ENCODE data around the gene CFAP65. TPM values are rescaled to one million over a fixed set of nuclear protein-coding genes. Genes with fewer than 3 reads are reported as not detected.

CFAP65 gene
- total and polyA plus RNA-seq, 9 of the 15 experiments (the other 6 are each of a cell fraction or from before 2014, with no cell fraction given): not detected

GRCh38 chr2:219035942-219036341 is 5.4 kb downstream of the CFAP65 start:
- Histone ChIP-seq H3K27me3 (ENCODE audit: control insufficient read depth in 2 of 2, insufficient read depth in 2 of 2, low read length in 2 of 2) (peaks cover 5 to 32% of the 10 kb centered on the region in 2 experiments; a peak in 4 of 5 replicates), H3K27ac (ENCODE audit: extremely low read depth, low read depth, low read length) (no peak overlapping the region), H3K9me1 (ENCODE audit: control insufficient read depth, insufficient read depth, low read length) (no peaks in the 10 kb centered on the region), H3K9ac (ENCODE audit: insufficient read depth in 1 of 2, low read depth in 2 of 2, low read length in 2 of 2) (no peak overlapping the region), H2AFZ (ENCODE audit: low read depth, low read length) (no peak overlapping the region), H3K9me3 (replicated peaks; ENCODE audit: control insufficient read depth, insufficient read depth, low read depth, low read length) (no peaks in the 10 kb centered on the region), H4K20me1 (replicated peaks; ENCODE audit: control insufficient read depth, insufficient read depth, low read length) (no peaks in the 10 kb centered on the region), H3K4me3 (no peak overlapping the region), H3K4me1 (replicated peaks in 1 of 2; ENCODE audit: control insufficient read depth in 2 of 2, insufficient read depth in 2 of 2, low read length in 2 of 2) (peaks cover 0 to 2% of the 10 kb centered on the region in 2 experiments; a peak in 1 of 5 replicates), H3K79me2 (ENCODE audit: control insufficient read depth, insufficient read depth, low read length) (no peaks in the 10 kb centered on the region), H3K36me3 (ENCODE audit: control insufficient read depth, insufficient read depth, low read length) (no peaks in the 10 kb centered on the region), H3K4me2 (ENCODE audit: insufficient read depth, low read length) (no peak overlapping the region)
- 0% methylated on average over 2 of the region's 2 CpGs for WGBS (ENCODE audit: insufficient coverage, low coverage, missing lambda C conversion rate)
- intact Hi-C loops (cut with micrococcal nuclease): no loop called here
- no TSS peak for BruUV-seq (replicated peaks)
- DNase-seq (ENCODE audit: extremely low read depth in 1 of 4, low spot score in 3 of 4) (no peak), FAIRE-seq (no peak), ATAC-seq (no peak)
- POLR2A ChIA-PET: interaction anchor here (0.9 kb wide), 2 partner anchors 10 to 32 kb away, joined by 3 read pairs; no protein-coding TSS in a partner anchor
- in situ Hi-C loops (cut with MboI): no loop called here
- CTCF ChIA-PET (ENCODE audit: low intra/inter-chr PET ratio): no interaction called here
- TF ChIP-seq CREB3 (tag; conservative IDR thresholded peaks at IDR 0.05; ENCODE audit: low read depth) (no peak), GATA2 (CRISPR knock-in tag; IDR thresholded peaks at IDR 0.05) (no peak), ZNF253 (CRISPR knock-in tag; conservative IDR thresholded peaks at IDR 0.05) (no peak), MECOM (CRISPR knock-in tag; IDR thresholded peaks at IDR 0.05) (no peak), PHF20 (IDR thresholded peaks at IDR 0.05; ENCODE audit: partially characterized antibody) (no peak), MAFG (tag; conservative IDR thresholded peaks at IDR 0.05) (no peak), ZNF133 (CRISPR knock-in tag; IDR thresholded peaks at IDR 0.05) (no peak), ZNF140 (CRISPR knock-in tag; IDR thresholded peaks at IDR 0.05) (no peak), ATF3 (IDR thresholded peaks at IDR 0.05) (no peak), ATF3 (CRISPR knock-in tag; conservative IDR thresholded peaks at IDR 0.05) (no peak), TCF7L2 (IDR thresholded peaks at IDR 0.05; ENCODE audit: low read depth, low read length) (no peak), NFIX (CRISPR knock-in tag; IDR thresholded peaks at IDR 0.05; ENCODE audit: low read depth) (no peak), ELK1 (CRISPR knock-in tag; IDR thresholded peaks at IDR 0.05) (no peak), MAFK (IDR thresholded peaks at IDR 0.05; ENCODE audit: low read length) (no peak), ZNF780A (CRISPR knock-in tag; IDR thresholded peaks at IDR 0.05) (no peak), POLR3G (IDR thresholded peaks at IDR 0.05; ENCODE audit: extremely low read depth, insufficient read length, insufficient replicate concordance) (no peak), THRAP3 (IDR thresholded peaks at IDR 0.05; ENCODE audit: borderline replicate concordance) (no peak), ZNF699 (CRISPR knock-in tag; IDR thresholded peaks at IDR 0.05; ENCODE audit: insufficient replicate concordance) (no peak), FOXP4 (CRISPR knock-in tag; IDR thresholded peaks at IDR 0.05; ENCODE audit: borderline replicate concordance) (no peak)

All from K562 (cell line).